ENCODE results near the gene STON2.

DNA sequence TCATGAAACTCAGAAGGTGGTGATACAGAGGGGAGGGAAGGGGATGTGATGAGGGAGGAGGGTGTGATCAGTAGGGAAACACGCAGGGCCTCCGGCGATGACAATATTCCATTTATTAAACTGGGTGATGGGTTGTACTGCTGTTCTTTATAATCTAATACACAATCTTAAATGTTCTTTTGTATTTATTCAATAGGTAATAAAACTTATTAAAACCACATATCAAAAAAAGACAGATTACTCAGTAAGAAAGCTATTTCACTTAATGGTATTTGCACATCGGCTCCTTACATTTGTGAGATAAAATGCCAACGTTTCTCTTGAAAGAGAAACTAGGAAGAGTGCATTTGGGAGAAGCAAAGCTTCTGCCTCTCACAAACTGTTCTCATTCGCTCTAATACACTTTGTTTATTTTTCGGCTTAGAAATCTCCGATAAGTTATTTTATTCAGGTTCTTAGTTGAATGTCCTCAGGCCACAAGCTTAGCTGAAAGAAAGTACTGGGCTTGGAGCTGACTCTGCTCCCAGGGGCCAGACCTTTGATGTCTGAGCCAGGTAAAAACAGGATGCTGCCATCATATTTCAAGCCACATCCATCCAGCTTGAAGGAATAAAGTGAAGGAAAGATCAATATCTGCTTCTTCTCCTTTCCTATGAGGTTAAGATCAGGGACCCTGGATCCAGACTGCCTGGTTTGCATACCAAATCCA, 17.5 kb downstream of the STON2 start:
- TF ChIP-seq, protein P1, sequence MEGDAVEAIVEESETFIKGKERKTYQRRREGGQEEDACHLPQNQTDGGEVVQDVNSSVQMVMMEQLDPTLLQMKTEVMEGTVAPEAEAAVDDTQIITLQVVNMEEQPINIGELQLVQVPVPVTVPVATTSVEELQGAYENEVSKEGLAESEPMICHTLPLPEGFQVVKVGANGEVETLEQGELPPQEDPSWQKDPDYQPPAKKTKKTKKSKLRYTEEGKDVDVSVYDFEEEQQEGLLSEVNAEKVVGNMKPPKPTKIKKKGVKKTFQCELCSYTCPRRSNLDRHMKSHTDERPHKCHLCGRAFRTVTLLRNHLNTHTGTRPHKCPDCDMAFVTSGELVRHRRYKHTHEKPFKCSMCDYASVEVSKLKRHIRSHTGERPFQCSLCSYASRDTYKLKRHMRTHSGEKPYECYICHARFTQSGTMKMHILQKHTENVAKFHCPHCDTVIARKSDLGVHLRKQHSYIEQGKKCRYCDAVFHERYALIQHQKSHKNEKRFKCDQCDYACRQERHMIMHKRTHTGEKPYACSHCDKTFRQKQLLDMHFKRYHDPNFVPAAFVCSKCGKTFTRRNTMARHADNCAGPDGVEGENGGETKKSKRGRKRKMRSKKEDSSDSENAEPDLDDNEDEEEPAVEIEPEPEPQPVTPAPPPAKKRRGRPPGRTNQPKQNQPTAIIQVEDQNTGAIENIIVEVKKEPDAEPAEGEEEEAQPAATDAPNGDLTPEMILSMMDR (IDR thresholded peaks at IDR 0.05; ENCODE audit: insufficient read depth, low read length, poor library complexity, severe bottlenecking) = no peak
- no peak for TF ChIP-seq EZH2phosphoT487 (conservative IDR thresholded peaks at IDR 0.05; ENCODE audit: low read length)
